Large intestine (tissue), 12 donors: ENCODE measurements around the gene VPS45. TPM values are rescaled to one million over a fixed set of nuclear protein-coding genes. Genes with fewer than 3 reads are reported as not detected.

Source experiments
- DNase-seq, 2 donors: peaks; one replicate each; pipeline versions ENCODE4 v3.0.0 to v3.0.0-alpha.2; 2013
- H3K27ac ChIP-seq: one replicate; pipeline ENCODE4 v1.5.1; 2013; ENCODE audit warnings: low read length
- H3K27me3 ChIP-seq: 2 replicates; pipeline ENCODE4 v1.6.1; 2013; ENCODE audit warnings: low read length; ENCODE audit not compliant: control insufficient read depth, insufficient read depth
- H3K36me3 ChIP-seq: 2 replicates; pipeline ENCODE4 v1.6.1; 2013; ENCODE audit warnings: low read length; ENCODE audit not compliant: control insufficient read depth, insufficient read depth
- H3K4me1 ChIP-seq: one replicate; pipeline ENCODE4 v1.6.1; 2013; ENCODE audit warnings: low read length; ENCODE audit not compliant: control insufficient read depth, insufficient read depth
- H3K4me3 ChIP-seq: one replicate; pipeline ENCODE4 v1.5.1; 2013; ENCODE audit warnings: low read length
- H3K9me3 ChIP-seq: one replicate; pipeline ENCODE4 v1.6.1; 2013; ENCODE audit warnings: mild to moderate bottlenecking, low read depth, low read length, moderate library complexity; ENCODE audit not compliant: control insufficient read depth
- WGBS: methylation state at CpG from one replicate; pipeline ENCODE4 v1.1.5; 2013; ENCODE audit warnings: low lambda C conversion rate; ENCODE audit not compliant: insufficient coverage; 5-methylcytosine and 5-hydroxymethylcytosine counted together
- long read RNA-seq, 11 donors: transcript quantifications; one replicate each; lab custom pipeline, GENCODE V29; 2026
- polyA plus RNA-seq: library from polyadenylated mRNA; unstranded; fragments of 120-200 nt; gene quantifications from one replicate; pipeline ENCODE4 v1.2.1, GENCODE V29; 2013

The VPS45 gene, protein sequence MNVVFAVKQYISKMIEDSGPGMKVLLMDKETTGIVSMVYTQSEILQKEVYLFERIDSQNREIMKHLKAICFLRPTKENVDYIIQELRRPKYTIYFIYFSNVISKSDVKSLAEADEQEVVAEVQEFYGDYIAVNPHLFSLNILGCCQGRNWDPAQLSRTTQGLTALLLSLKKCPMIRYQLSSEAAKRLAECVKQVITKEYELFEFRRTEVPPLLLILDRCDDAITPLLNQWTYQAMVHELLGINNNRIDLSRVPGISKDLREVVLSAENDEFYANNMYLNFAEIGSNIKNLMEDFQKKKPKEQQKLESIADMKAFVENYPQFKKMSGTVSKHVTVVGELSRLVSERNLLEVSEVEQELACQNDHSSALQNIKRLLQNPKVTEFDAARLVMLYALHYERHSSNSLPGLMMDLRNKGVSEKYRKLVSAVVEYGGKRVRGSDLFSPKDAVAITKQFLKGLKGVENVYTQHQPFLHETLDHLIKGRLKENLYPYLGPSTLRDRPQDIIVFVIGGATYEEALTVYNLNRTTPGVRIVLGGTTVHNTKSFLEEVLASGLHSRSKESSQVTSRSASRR
- 43.6 TPM for polyA plus RNA-seq
- long read RNA-seq, donor 1, partial matches to known transcripts = 0 of 4 reads
- long read RNA-seq, donor 1, other reads (novel, unspliced or antisense) = 0 of 4 reads
- long read RNA-seq, donor 2, partial matches to known transcripts = 0 of 5 reads
- long read RNA-seq, donor 2, other reads (novel, unspliced or antisense) = 0 of 5 reads
- long read RNA-seq, donor 3 = 0 reads
- long read RNA-seq, donor 4, partial matches to known transcripts = 0 of 1 reads
- long read RNA-seq, donor 4, other reads (novel, unspliced or antisense) = 0 of 1 reads
- long read RNA-seq, donor 5, partial matches to known transcripts = 0 of 4 reads
- long read RNA-seq, donor 5, other reads (novel, unspliced or antisense) = 0 of 4 reads
- long read RNA-seq, donor 6, partial matches to known transcripts = 0 of 6 reads
- long read RNA-seq, donor 6, other reads (novel, unspliced or antisense) = 0 of 6 reads
- long read RNA-seq, donor 7, partial matches to known transcripts = 0 of 2 reads
- long read RNA-seq, donor 7, other reads (novel, unspliced or antisense) = 0 of 2 reads
- long read RNA-seq, donor 8, transcript VPS45-202 (15 exons, 2,790 nt) = major isoform, 6 of 9 reads
- long read RNA-seq, donor 8, partial matches to known transcripts = 0 of 9 reads
- long read RNA-seq, donor 8, other reads (novel, unspliced or antisense) = 0 of 9 reads
- long read RNA-seq, donor 9, partial matches to known transcripts = 0 of 7 reads
- long read RNA-seq, donor 9, other reads (novel, unspliced or antisense) = 0 of 7 reads
- long read RNA-seq, donor 10, transcript VPS45-202 (15 exons, 2,790 nt) = major isoform, 8 of 23 reads
- long read RNA-seq, donor 10, partial matches to known transcripts = 12 of 23 reads
- long read RNA-seq, donor 10, other reads (novel, unspliced or antisense) = 0 of 23 reads
- long read RNA-seq, donor 11, partial matches to known transcripts = 0 of 4 reads
- long read RNA-seq, donor 11, other reads (novel, unspliced or antisense) = 0 of 4 reads

GRCh38 chr1:150067184-150068108 is at the start of gene VPS45:
Gene VPS45, plus strand, starts transcription at chr1:150067776. Its CDS starts 82 bp downstream, at chr1:150067858.
- H3K9me3 ChIP-seq = no peaks in the 10 kb centered on the region

DNA sequence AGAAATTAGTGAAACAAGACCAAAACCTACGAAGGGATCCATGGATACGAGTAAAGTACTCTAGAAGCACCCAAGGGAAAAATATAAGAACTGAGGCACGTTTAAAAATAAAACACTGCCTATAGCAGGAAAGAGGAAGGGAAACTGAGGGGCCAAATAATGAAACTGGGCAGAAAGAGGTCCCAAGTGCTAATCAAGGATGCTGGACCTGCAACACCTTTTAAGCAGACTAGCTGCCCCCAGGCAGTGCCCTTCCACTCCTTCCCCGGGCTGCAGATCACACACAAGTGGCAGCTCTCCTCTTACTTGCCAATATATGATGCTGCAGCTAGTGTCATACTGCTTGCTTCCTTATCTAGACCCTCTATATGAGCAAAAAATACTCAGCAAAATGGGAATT is 49.4 kb upstream of the VPS45 start:
- peaks cover 19% of the 10 kb centered on the region for H3K4me1 ChIP-seq
- no peaks in the 10 kb centered on the region for H3K36me3 ChIP-seq
- no peaks in the 10 kb centered on the region for H3K9me3 ChIP-seq
- H3K27ac ChIP-seq = no peak overlapping the region
- no peak overlapping the region for H3K4me3 ChIP-seq
- 92% methylated on average over 2 of the region's 4 CpGs for WGBS
- DNase-seq = no peak
- H3K27me3 ChIP-seq = no peaks in the 10 kb centered on the region

More at GRCh38 chr1:150067184-150068108, at the start of gene VPS45:
- Histone ChIP-seq H3K4me3 (peak within 1 kb of the TSS; percentile 67), H3K27ac (peak within 1 kb of the TSS; percentile 87), H3K4me1 (no peaks in the 10 kb centered on the region), H3K27me3 (no peaks in the 10 kb centered on the region), H3K36me3 (peaks cover 6% of the 10 kb centered on the region)
- peak; percentile 89 to 94 for DNase-seq
- no CpG with 5 or more reads among the region's 46 CpGs for WGBS

DNA sequence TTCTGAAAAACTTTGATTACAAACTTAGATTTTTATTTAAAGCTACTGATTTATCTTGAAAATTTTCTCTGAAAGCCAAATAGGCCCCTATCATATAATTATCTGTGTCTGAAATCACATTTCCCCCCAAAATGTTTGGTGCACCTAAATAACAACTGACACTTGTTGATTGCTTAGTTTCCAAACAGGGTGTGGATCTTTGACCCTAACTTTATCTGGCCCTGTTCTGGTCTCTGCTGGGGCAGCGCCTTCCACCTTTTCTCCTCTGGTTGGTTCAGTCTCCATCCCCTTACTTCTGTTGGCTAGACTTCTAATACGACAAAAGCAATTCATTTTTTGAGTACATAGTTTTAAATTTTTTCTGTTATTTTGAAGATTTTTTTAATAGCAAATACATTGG is 46.9 kb upstream of the VPS45 start:
- H3K27me3 ChIP-seq = no peaks in the 10 kb centered on the region
- no peak for DNase-seq
- no peak overlapping the region for H3K4me3 ChIP-seq
- H3K27ac ChIP-seq = peak overlapping the region; percentile 84
- 42% methylated on average over 1 of the region's 2 CpGs for WGBS
- no peaks in the 10 kb centered on the region for H3K9me3 ChIP-seq
- peaks cover 19% of the 10 kb centered on the region for H3K4me1 ChIP-seq
- H3K36me3 ChIP-seq = no peaks in the 10 kb centered on the region

DNA sequence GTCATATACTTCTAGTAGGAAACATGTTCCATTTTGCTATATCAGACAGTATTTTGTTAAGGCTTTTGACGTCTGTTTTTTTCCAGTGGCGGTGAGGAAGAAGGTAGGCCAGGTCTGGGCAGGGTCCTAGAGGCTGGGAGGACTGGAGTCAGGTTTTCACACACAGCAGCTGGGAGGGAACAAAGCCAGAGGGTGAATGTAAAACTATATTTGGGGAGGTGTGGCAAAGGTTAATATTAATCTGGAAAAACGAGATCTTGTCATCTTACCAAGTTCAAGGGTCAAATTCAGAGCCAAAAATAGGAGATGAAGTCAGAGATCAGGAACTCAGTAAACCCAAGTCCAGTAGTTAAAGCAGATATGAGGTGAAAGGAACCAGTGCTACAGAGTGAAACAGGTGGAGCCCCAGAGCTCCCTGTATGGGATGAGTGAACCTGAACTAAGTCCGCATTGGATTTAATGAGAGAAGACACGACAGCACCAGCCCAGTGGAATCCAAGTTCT is 46.3 kb upstream of the VPS45 start:
- Histone ChIP-seq H3K9me3 (no peaks in the 10 kb centered on the region), H3K4me1 (peaks cover 19% of the 10 kb centered on the region), H3K27ac (peak overlapping the region; percentile 84), H3K4me3 (no peak overlapping the region), H3K36me3 (no peaks in the 10 kb centered on the region), H3K27me3 (no peaks in the 10 kb centered on the region)
- DNase-seq = peak; percentile 88 to 95
- no CpG with 5 or more reads among the region's 5 CpGs for WGBS

DNA sequence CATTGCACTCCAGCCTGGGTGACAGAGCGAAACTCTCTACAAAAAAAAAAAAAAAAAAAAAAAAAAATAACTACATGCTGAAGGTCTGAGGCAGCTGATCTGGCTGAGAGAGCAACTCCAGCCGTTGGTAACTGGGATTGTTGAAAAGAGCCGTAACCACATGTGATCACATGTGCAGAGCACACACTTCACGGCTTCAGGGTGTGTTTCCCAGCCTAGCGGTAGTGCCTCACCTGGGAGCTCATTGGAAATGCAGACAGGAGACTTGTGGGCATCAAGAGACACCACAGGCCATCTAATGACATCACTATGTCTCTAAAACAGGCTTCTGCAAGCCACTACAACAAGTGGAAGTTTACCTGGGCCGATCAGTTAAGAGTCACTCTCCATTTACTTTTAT is 45.2 kb upstream of the VPS45 start:
- Histone ChIP-seq H3K4me3 (no peak overlapping the region), H3K9me3 (no peaks in the 10 kb centered on the region), H3K4me1 (peaks cover 19% of the 10 kb centered on the region), H3K27ac (peak overlapping the region; percentile 84), H3K27me3 (no peaks in the 10 kb centered on the region), H3K36me3 (no peaks in the 10 kb centered on the region)
- WGBS = no CpG with 5 or more reads among the region's 6 CpGs
- DNase-seq = peak; percentile 84 to 85

GRCh38 chr1:150024156-150024555 is 43.4 kb upstream of the VPS45 start:
- Histone ChIP-seq H3K27ac (no peak overlapping the region), H3K36me3 (no peaks in the 10 kb centered on the region), H3K27me3 (no peaks in the 10 kb centered on the region), H3K9me3 (no peaks in the 10 kb centered on the region), H3K4me1 (peaks cover 15% of the 10 kb centered on the region), H3K4me3 (no peak overlapping the region)
- no peak for DNase-seq
- WGBS = no CpG with 5 or more reads among the region's 2 CpGs

GRCh38 chr1:150028322-150028721 is 39.3 kb upstream of the VPS45 start:
- 60% methylated on average over 1 of the region's 1 CpG for WGBS
- no peak for DNase-seq
- H3K27ac ChIP-seq = no peak overlapping the region
- no peaks in the 10 kb centered on the region for H3K4me1 ChIP-seq
- no peak overlapping the region for H3K4me3 ChIP-seq
- no peaks in the 10 kb centered on the region for H3K27me3 ChIP-seq
- no peaks in the 10 kb centered on the region for H3K9me3 ChIP-seq
- H3K36me3 ChIP-seq = no peaks in the 10 kb centered on the region

DNA sequence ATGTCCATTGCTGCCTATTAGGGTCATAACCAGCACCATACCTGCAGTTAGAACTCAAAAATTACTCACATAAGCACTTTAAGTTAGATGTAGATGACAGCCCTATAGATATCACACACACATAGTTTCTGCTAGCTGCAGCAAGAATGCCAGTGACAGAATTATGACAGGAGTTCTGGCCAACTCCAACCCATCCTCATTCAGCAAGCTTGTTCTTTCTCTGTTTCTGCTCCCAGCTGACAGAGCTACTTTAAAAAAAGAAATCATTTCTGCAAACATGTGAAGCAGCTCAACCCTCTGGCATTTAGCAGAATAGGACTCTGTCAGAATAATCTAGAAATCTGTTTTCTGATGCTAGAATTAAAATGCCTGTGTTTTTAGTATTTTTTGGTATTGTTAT is 33.2 kb upstream of the VPS45 start:
- Histone ChIP-seq H3K4me3 (no peak overlapping the region), H3K27ac (no peak overlapping the region), H3K27me3 (no peaks in the 10 kb centered on the region), H3K36me3 (no peaks in the 10 kb centered on the region), H3K4me1 (no peaks in the 10 kb centered on the region), H3K9me3 (no peaks in the 10 kb centered on the region)
- peak in 1 of 2 donors; percentile 22 for DNase-seq

- no peak for DNase-seq
- 93% methylated on average over 2 of the region's 2 CpGs for WGBS
- Histone ChIP-seq H3K27ac (no peak overlapping the region), H3K27me3 (no peaks in the 10 kb centered on the region), H3K36me3 (no peaks in the 10 kb centered on the region), H3K9me3 (no peaks in the 10 kb centered on the region), H3K4me3 (no peak overlapping the region), H3K4me1 (no peaks in the 10 kb centered on the region)
Measured at GRCh38 chr1:150049926-150050325, 17.6 kb upstream of the VPS45 start.
